Measurements from ENCODE around the gene SUPV3L1.

DNA sequence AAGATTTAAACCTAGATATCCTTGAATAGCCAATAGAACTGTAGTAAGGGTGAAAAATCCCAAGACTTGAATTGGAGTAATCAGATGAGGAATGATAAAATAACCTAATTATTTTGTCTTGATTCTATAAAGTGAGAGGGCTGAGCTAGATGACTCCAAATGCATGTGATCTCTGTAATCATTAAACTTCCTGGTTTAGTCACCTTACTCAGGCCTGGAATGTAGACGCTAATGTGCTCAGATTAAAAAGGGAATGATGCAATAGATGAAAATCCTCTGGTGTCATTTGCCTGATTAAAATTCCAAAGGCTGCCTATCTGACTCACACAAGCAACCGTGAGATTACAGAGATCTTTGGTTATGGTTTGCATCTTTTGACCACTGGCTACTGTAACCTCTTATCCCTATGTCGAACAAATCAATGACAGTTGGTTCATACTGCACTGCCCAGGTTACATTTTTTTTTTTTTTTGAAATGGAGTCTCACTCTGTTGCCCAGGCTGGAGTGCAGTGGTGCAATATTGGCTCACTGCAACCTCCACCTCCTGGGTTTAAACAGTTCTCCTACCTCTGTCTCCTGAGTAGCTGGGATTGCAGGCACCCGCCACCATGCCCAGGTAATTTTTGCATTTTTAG lies 37.2 kb downstream of the SUPV3L1 start:
- TF ChIP-seq, protein P1, sequence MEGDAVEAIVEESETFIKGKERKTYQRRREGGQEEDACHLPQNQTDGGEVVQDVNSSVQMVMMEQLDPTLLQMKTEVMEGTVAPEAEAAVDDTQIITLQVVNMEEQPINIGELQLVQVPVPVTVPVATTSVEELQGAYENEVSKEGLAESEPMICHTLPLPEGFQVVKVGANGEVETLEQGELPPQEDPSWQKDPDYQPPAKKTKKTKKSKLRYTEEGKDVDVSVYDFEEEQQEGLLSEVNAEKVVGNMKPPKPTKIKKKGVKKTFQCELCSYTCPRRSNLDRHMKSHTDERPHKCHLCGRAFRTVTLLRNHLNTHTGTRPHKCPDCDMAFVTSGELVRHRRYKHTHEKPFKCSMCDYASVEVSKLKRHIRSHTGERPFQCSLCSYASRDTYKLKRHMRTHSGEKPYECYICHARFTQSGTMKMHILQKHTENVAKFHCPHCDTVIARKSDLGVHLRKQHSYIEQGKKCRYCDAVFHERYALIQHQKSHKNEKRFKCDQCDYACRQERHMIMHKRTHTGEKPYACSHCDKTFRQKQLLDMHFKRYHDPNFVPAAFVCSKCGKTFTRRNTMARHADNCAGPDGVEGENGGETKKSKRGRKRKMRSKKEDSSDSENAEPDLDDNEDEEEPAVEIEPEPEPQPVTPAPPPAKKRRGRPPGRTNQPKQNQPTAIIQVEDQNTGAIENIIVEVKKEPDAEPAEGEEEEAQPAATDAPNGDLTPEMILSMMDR (IDR thresholded peaks at IDR 0.05): no peak
- TF ChIP-seq POLR2A (IDR thresholded peaks at IDR 0.05): no peak

Data from adrenal gland (tissue), 5 donors.